ENCODE data around the gene TMOD3.
"Not testable (repeated sequence)": the region's sequence is repeated elsewhere in the genome, so short reads cannot be mapped to it uniquely, and the experiment has no call there.

The TMOD3 gene

GRCh38 chr15:51864408-51865056 is 35.1 kb downstream of the TMOD3 start:
- DNase-seq (ENCODE audit: low spot score) = no peak

GRCh38 chr15:51865317-51865716 is 35.9 kb downstream of the TMOD3 start:
- DNase-seq (ENCODE audit: low spot score) = no peak

DNA sequence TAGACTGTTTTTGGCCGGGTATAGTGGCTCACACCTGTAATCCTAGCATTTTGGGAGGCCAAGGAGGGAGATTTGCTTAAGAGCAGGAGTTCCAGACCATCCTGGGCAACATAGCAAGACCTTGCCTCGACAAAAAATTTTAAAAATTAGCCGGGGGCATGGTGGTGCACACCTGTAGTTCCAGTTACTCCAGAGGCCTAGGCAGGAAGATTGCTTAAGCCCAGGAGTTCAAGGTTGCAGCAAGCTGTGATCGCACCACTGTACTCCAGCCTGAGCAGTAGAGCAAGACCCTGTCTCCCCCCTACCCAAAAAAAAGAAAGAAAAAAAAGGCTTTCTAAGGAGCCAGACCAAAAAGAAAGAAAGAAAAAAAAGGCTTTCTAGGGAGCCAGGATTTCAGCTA is 36.7 kb downstream of the TMOD3 start:
- no peak for DNase-seq (ENCODE audit: low spot score)

- DNase-seq (ENCODE audit: low spot score) = no peak
Observed at GRCh38 chr15:51866751-51867150, 37.3 kb downstream of the TMOD3 start.

- DNase-seq (ENCODE audit: low spot score) = peak; percentile 62
Observed at GRCh38 chr15:51869060-51869421, 39.6 kb downstream of the TMOD3 start.

DNA sequence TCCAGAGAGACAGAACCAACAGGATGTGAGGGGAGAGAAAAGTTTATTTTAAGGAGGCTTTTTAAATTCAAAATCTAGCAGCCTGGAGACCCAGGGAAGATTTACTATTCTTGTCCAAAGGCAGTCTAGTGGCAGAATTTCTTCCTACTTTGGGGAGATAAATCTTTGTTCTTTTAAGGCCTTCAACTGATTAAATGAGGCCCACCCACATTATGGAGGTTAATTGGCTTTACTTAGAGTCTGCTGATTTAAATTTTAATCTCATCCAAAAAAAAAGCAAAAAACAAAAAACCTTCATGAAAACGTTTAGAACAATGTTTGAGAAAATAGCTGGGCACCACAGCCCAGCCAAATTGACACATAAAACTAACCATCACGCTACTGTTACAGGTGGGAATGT is 41.3 kb downstream of the TMOD3 start:
- no peak for DNase-seq (ENCODE audit: low spot score)

DNA sequence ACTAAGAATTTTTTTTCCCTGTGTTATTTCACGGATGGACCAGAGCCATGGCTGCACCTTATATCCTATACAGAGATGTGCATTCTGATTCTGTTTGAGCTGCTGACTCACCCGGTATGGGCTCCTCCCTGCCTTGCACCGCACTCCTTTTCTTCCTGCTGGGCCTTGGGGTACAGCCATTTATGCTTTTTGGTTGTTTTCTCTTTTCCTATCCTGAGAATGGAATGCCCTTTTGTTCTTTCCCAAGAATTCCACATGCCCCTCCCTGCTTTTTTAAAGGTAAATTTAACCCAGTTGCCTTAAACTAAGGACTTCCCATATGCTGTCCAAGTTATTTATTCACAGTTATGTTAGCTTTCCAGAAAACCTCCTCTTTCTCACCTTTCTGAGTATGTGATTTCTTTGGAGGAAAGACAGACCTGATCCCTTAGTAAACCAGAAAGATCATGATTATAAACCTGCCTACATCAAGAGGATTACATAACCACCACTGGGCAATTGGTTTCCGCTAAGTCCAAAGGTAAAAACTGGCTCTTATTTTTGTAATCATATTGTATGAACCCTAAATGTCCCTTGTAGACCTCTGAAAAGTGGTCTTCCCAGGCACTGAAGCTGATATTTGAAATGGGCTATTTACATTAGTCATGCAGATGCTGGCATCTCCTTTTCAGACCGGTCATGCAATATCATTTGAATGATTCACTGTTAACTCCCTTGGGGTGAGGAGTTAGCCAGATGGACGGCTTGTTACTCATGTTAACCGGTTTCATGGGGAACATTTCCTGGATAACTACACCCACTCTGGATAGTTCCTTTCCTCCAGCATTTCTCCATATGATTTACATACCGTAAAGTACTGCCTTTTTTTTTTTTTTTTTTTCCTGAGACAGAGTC is 45.5 kb downstream of the TMOD3 start:
- peak; percentile 66 for DNase-seq (ENCODE audit: low spot score)

DNA sequence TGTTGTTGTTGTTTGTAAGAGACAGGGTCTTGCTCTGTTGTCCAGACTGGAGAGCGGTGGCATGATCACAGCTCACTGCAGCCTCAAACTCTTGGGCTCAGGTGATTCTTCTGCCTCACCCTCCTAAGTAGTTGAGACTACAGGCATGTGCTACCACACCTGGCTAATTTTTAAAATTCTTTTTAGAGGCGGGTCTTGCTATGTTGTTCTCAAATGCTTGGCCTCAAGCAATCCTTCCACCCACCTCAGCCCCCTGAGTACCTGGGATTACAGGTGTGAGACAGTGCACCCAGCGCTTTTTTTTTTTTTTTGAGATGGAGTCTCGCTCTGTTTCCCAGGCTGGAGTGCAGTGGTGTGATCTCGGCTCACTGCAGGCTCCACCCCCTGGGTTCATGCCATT is 46.7 kb downstream of the TMOD3 start:
- no peak for DNase-seq (ENCODE audit: low spot score)

- peak; percentile 70 for DNase-seq (ENCODE audit: low spot score)
Observed at GRCh38 chr15:51878446-51879386, 49.3 kb downstream of the TMOD3 start.

DNA sequence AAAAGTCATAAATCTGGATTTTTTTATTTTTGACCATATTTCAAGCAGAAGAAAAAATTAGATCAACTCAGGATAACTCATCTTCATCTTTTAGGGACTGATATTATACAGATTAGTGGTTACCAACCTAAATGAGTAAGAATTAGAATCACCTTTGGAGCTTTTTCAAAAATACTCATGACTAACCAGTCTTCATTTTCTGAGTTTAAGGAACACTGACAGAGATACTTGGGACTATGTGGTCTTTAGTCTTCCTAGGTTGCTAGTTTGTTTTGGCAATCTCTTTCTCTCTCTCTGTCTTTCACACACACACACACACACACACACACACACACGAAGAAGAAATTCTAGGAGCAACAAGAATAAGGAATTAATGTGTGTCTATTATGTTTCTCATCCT is 50.1 kb downstream of the TMOD3 start:
- no peak for DNase-seq (ENCODE audit: low spot score)

- no peak for DNase-seq (ENCODE audit: low spot score)
Observed at GRCh38 chr15:51883271-51883837, 53.9 kb downstream of the TMOD3 start.

DNA sequence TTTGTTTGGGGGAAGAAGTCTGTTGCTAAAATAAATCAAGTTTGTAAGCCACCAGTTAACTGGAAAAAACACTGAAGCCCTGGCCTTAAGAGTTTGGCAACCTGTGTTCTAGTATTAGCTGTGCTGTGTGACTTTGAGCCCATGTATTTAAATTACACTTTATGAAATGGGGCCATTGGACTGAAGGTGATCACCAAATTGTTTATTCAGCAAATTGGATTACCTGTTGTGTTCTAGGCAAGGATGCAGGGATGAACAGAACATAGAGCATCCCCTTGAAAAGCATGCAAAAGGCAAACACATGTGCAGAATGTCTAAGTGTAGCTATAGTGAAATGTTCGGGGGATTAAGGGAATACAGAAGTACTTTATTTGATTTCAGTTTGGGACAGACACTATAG is 54.6 kb downstream of the TMOD3 start:
- no peak for DNase-seq (ENCODE audit: low spot score)

GRCh38 chr15:51884517-51885236 is 55.2 kb downstream of the TMOD3 start:
- no peak for DNase-seq (ENCODE audit: low spot score)

- DNase-seq (ENCODE audit: low spot score) = not testable (repeated sequence)
Observed at GRCh38 chr15:51885758-51886157, 56.3 kb downstream of the TMOD3 start.

DNA sequence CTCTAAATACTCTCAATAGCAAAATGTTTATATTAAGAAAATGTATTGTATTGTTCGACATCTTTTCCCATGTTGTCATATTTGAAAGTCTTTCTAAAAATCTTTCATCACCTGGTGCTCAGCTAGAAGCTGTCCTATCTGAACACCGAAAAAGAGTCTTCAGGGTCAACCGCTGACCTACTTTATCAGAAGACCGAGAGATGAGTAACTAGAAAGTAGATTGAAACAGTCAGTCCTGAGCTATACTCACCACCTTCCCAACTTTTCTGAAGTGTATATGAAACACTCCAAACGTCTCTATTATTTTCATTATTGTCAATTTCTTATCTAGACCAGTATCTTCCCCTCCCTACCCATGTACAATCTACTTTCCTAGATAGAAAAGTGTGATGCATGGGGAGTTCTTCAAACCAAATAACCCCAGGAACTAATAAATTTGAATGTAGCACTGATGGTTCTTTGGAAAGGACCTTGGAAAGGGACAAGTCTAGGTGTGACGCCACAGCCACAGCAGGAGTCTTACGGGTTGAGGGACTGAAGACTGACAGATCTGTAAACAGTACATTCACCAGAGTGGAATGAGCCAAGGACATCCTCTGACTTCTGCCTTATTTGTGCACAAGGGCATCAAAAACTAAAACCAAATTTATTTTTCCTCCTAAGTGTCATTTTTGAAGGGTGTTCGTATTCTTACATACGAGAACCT is 58.6 kb downstream of the TMOD3 start:
- no peak for DNase-seq (ENCODE audit: low spot score)

DNA sequence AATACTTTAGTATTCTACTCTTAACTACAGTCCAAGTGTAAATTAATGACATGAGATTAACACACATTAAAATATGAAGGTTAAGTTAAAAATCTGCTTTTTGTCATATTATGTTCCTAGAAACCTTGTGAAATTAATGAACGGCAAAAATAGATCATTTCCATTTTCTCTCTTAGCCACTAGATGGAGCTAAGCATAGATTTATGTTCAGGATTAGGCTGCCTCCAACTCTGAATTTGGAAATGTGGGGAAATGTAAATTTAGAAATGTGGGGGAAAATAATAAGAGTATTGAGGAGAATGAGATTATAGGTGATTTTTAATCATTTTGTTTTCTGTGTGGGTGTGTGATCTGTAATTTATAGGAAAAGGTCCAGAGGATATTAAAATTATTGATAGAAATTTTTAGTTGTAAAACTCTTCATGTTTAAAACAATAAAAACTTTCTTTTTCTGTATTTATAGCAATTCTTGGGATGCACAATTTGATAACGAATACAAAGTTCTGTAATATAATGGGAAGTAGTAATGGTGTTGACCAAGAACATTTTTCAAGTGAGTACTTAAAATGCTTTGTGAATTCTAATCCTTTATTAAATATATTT is 59.2 kb downstream of the TMOD3 start:
- DNase-seq (ENCODE audit: low spot score) = peak; percentile 70

GRCh38 chr15:51889486-51889885 is 60.0 kb downstream of the TMOD3 start:
- DNase-seq (ENCODE audit: low spot score) = no peak

DNA sequence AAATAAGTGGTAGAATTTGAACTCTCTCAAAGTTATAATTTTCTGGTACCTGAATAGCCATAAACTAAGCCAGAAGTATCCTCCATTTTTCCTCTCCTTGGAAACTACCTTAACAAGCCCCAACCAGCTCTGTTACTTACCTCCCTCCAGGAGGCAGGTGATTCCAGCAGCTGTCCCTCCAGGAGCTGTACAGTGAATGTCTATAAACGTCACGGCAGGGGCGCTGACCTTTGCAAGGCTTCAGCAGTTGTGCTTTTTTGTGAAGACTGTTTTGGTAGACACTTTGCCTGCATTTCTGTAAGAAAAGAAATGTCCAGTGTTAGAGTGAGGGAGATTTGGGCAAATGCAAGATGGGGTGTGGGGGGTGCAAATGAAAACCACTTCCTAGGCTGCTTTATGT is 75.0 kb downstream of the TMOD3 start:
- DNase-seq (ENCODE audit: low spot score) = no peak

DNA sequence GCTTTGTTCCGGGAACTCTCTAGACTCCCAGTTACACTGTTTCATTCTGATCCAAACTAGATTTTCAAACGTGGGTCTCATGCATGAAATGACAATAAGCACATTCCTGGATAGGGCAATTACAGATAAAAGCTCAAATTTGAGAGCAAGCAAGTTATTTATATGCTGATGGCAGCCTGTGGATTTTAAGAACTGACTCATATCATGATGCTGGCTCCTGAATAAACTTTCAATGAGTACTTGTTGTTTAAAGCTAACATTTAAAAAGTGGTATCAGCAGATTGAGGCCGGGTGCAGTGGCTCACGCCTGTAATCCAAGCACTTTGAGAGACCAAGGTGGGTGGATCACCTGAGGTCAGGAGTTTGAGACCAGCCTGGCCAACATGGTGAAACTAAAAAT is 75.5 kb downstream of the TMOD3 start:
- no peak for DNase-seq (ENCODE audit: low spot score)

DNA sequence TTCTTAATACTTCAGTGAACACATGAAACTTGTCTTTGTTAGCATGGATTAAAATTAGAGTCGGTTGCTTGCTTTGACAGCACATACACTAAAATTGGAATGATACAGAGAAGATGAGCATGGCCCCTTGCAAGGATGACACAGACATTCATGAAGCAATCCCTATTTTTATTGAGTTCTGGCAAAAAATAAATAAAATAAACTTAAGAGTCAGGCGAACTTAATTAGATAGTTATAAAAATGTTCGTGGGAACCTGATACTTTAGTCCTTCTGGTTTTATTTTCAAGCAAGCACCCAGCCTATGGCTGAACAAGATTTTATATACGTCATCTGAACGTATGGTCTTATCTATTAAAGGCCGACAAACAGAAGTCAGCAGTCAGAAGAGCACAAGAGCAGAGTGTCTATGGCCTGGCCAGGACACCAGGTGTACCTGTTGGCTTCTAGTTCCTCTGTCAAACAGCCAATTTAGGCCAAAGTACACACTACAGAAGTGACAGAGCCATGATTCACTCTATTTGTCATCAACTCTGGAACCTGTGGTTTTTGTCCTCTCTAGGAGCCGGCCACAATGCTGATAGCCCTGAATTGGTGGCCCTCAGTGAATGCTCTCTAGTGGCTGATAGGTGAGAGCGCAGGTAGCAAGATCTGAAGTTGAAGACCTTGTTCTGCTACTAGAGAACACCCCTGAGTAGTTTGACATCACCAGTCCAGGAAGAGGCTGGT is 77.8 kb downstream of the TMOD3 start:
- DNase-seq (ENCODE audit: low spot score) = no peak
